Measurements from ENCODE around the gene LEFTY2. TPM values are rescaled to one million over a fixed set of nuclear protein-coding genes. Genes with fewer than 3 reads are reported as not detected.

The LEFTY2 gene
- 1 to 10 TPM; 4.2 to 4.7 TPM for total RNA-seq
- 10.0 TPM for polyA plus RNA-seq (ENCODE audit: insufficient read depth, low read depth, low replicate concordance)
- long read RNA-seq, donor 1, transcript LEFTY2-201 (4 exons, 2,287 nt): major isoform, 10 of 10 reads
- long read RNA-seq, donor 1, partial matches to known transcripts: 0 of 10 reads
- long read RNA-seq, donor 1, other reads (novel, unspliced or antisense): 0 of 10 reads
- long read RNA-seq, donor 2, transcript LEFTY2-201 (4 exons, 2,287 nt): major isoform, 15 of 15 reads
- long read RNA-seq, donor 2, partial matches to known transcripts: 0 of 15 reads
- long read RNA-seq, donor 2, other reads (novel, unspliced or antisense): 0 of 15 reads

DNA sequence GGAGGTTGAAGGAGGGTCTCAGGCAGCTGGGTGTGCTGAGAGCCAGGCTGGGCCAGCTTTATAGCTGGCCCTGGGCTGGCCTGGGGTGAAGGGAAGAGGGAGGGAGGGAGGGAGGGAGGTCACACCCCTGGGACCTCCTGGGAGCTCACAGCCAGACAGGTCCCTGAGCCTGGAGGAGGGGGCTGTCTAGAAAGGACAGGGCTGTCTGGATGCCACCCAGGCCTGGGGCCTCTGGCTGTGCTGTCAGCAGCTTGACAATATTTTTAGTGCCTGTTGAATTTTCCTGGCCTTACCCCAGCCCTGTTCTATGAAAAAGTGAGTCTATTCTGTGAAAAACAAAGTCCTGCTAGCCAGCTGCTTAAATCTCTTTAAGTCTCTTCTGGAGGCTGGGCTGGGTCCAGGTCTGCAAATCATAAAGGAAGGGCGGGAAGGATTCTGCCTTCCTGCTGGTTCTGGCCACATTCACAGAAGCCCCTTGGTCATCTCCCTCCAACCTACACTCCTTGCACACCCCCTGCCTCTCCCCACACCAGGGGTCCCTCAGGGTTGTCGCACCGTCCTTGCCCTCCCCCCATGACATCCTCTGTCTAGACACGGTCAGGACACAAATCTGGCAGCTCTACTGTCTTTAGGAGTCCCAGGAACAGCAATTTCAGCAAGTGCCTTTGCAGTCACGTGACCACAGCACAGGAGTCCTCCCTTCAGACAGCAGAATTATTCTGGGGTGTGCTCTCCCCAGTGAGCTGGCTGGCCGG lies at the start of gene LEFTY2:
Gene LEFTY2 (minus strand): TSS at position 34 of the 755 bp plus-strand sequence. CDS start 80 bp downstream, outside the sequence.
- peak within 1 kb of the TSS; percentile 76 to 80 for H3K27ac ChIP-seq
- H3K27me3 ChIP-seq: no peaks in the 10 kb centered on the region
- no peaks in the 10 kb centered on the region for H3K36me3 ChIP-seq (ENCODE audit: low read depth, missing control alignments)
- no peak within 1 kb of the TSS for H3K4me3 ChIP-seq
- peak; percentile 40 for DNase-seq
- H3K4me1 ChIP-seq: peaks cover 17% of the 10 kb centered on the region
- WGBS, 2 donors: 60 to 72% methylated on average over 6 of the region's 6 CpGs
- no peaks in the 10 kb centered on the region for H3K9me3 ChIP-seq
- TF ChIP-seq CTCF (IDR thresholded peaks at IDR 0.05): no peak
- TF ChIP-seq POLR2A (IDR thresholded peaks at IDR 0.05): no peak
- intact Hi-C loops (cut with DNase I; ENCODE audit: low total_unique reads): no loop called here

DNA sequence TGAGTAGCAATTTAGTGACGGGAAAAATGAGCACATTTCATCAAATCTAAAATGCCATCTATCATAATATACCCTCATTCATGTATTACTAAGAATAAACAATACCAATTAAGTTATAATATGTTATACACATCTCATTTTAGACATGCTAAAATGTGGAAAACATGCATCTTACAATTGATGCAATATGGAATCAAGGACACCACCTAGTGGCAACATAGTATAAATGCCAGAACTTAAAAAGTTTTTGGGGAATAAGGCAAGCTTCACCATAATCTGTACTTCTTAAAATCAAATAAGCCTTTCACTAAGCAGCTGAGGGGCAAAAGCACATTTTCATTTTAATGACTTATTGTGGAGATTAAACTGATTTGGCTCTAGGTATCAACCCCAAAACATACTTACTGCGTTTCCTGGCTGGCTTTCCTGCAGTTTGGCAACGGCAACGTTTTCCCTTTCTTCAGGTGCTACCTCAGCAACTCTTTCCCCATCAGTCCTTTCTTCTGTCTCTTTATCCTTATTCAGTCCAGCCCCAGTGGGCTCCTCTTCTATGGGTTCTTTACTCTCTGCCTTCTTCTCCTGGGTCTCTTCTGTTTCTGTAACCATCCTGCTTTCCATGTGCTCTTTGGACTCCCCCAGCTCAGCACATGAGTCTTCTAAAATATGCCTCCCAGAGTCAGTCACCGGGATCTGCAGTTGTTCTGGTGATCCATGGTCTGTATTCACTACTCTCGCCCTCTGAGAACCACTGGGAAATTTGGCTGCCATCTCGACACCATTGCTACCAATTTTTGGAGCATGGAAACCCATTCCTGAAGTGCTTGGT lies 46.7 kb upstream of the LEFTY2 start:
- 81 to 85% methylated on average over 7 of the region's 7 CpGs for WGBS, 2 donors
- H3K9me3 ChIP-seq: no peaks in the 10 kb centered on the region
- TF ChIP-seq POLR2A (IDR thresholded peaks at IDR 0.05): no peak
- peak; percentile 39 to 80 (median 61) for TF ChIP-seq CTCF (IDR thresholded peaks at IDR 0.05)
- no peaks in the 10 kb centered on the region for H3K27me3 ChIP-seq
- no peaks in the 10 kb centered on the region for H3K4me1 ChIP-seq
- no peak for DNase-seq
- H3K36me3 ChIP-seq (ENCODE audit: low read depth, missing control alignments): no peaks in the 10 kb centered on the region
- no peak overlapping the region for H3K4me3 ChIP-seq
- intact Hi-C loops (cut with DNase I; ENCODE audit: low total_unique reads): no loop called here
- no peak overlapping the region for H3K27ac ChIP-seq

GRCh38 chr1:225981714-225982113 lies 40.7 kb upstream of the LEFTY2 start:
- H3K4me3 ChIP-seq: no peak overlapping the region
- no peaks in the 10 kb centered on the region for H3K9me3 ChIP-seq
- no peaks in the 10 kb centered on the region for H3K4me1 ChIP-seq
- no peaks in the 10 kb centered on the region for H3K27me3 ChIP-seq
- H3K27ac ChIP-seq: no peak overlapping the region
- 95 to 97% methylated on average over 3 of the region's 3 CpGs for WGBS, 2 donors
- intact Hi-C loops (cut with DNase I; ENCODE audit: low total_unique reads): no loop called here
- no peak for DNase-seq
- TF ChIP-seq CTCF (IDR thresholded peaks at IDR 0.05): no peak
- TF ChIP-seq POLR2A (IDR thresholded peaks at IDR 0.05): no peak
- H3K36me3 ChIP-seq (ENCODE audit: low read depth, missing control alignments): no peaks in the 10 kb centered on the region

GRCh38 chr1:225980005-225980836 lies 39.2 kb upstream of the LEFTY2 start:
- no peak for TF ChIP-seq CTCF (IDR thresholded peaks at IDR 0.05)
- no peak for TF ChIP-seq POLR2A (IDR thresholded peaks at IDR 0.05)
- no peaks in the 10 kb centered on the region for H3K9me3 ChIP-seq
- H3K27ac ChIP-seq: no peak overlapping the region
- intact Hi-C loops (cut with DNase I; ENCODE audit: low total_unique reads): no loop called here
- H3K36me3 ChIP-seq (ENCODE audit: low read depth, missing control alignments): no peaks in the 10 kb centered on the region
- WGBS, 2 donors: 86 to 92% methylated on average over 5 of the region's 5 CpGs
- H3K4me3 ChIP-seq: no peak overlapping the region
- DNase-seq: no peak
- no peaks in the 10 kb centered on the region for H3K4me1 ChIP-seq
- H3K27me3 ChIP-seq: no peaks in the 10 kb centered on the region

All from testis (tissue), 5 donors.